Measurements from ENCODE around the gene DRC1.

GRCh38 chr2:26442707-26443106 is 41.0 kb downstream of the DRC1 start:
- TF ChIP-seq CTCF (IDR thresholded peaks at IDR 0.05; ENCODE audit: low read depth, low read length, poor library complexity, severe bottlenecking): no peak
- no peak for TF ChIP-seq EZH2phosphoT487 (IDR thresholded peaks at IDR 0.05; ENCODE audit: borderline replicate concordance, low read length)

Measured in DOHH2 (cell line).